Measurements from ENCODE around the gene SLC35E2B.
"Not testable (repeated sequence)": the region's sequence is repeated elsewhere in the genome, so short reads cannot be mapped to it uniquely, and the experiment has no call there.

SLC35E2B gene

DNA sequence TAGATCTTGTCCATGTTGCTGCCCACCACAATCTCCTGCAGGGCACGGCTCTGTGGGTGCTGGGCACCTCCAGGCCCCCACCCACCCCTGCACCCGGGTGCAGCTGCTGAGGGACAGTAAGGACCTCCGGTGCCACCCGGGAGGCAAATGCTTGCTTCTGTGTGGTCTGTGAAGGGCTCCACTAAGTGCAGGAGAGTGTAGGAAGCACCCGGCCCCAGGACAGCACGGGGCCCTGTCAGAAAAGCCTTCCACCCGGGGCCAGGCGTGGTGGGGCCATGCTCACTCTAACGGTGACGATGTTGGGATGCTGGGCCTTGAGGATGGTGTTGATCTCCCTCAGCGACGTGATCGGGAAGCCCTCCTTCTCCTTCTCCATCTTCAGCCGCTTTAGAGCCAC is 55.1 kb downstream of the SLC35E2B start:
- DNase-seq = not testable (repeated sequence)

GRCh38 chr1:1636621-1637478 is 55.7 kb downstream of the SLC35E2B start:
- not testable (repeated sequence) for DNase-seq

GRCh38 chr1:1634613-1635012 is 58.0 kb downstream of the SLC35E2B start:
- not testable (repeated sequence) for DNase-seq

DNA sequence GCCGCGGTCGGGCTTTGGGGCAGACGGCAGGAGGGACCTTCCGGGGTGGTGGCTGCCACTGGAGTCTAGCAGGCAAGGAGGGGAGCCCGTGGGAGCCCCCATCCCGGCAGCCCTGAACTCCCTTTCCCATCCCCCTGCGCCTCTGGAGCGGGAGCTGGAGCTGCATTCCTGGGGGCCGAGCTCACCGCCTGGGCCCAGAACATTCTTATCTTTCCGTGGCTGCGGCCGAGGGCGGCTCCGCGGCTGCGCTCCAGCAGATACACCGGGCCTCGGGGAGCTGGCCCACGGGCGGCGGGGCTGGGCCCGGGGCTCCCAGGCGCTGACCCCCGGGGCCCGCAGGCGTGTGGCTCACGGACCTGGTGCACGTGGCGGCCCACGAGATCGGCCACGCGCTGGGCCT is 59.2 kb downstream of the SLC35E2B start:
- DNase-seq = not testable (repeated sequence)

DNA sequence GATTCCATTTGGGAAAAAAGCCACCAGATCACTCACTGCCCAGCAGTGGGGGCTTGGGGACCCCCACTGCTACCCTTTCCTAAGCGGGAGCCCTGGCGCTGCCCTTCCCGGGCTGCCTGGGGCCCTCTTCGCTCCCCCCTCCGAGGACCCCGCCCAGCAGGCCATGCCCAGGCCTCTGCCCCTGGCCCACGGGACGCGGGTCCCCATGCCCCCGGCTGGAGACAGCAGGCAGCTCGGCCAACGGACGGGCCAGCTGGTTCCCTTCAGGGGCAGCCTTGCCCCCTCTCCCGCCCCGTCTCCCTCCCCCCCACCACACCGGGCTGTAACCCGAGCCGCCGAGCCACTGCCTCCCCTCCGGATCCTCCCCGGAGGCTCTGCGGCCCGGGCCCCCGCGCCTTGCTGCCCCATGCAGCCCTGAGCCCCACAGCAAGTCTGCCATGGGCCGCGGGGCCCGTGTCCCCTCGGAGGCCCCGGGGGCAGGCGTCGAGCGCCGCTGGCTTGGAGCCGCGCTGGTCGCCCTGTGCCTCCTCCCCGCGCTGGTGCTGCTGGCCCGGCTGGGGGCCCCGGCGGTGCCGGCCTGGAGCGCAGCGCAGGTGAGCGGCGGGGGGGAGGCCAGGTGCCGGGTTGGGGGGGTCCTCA is 60.7 kb downstream of the SLC35E2B start, which contains the start of gene MMP23B:
MMP23B (plus strand) TSS at position 392 of the 639 bp plus-strand sequence; CDS start at position 438, 46 bp downstream.
- no peak for DNase-seq

- DNase-seq = no peak
These were observed 61.4 kb downstream of the SLC35E2B start for GRCh38 chr1:1630965-1631781.

- no peak for DNase-seq
These were observed 62.2 kb downstream of the SLC35E2B start for GRCh38 chr1:1630191-1630964.

DNA sequence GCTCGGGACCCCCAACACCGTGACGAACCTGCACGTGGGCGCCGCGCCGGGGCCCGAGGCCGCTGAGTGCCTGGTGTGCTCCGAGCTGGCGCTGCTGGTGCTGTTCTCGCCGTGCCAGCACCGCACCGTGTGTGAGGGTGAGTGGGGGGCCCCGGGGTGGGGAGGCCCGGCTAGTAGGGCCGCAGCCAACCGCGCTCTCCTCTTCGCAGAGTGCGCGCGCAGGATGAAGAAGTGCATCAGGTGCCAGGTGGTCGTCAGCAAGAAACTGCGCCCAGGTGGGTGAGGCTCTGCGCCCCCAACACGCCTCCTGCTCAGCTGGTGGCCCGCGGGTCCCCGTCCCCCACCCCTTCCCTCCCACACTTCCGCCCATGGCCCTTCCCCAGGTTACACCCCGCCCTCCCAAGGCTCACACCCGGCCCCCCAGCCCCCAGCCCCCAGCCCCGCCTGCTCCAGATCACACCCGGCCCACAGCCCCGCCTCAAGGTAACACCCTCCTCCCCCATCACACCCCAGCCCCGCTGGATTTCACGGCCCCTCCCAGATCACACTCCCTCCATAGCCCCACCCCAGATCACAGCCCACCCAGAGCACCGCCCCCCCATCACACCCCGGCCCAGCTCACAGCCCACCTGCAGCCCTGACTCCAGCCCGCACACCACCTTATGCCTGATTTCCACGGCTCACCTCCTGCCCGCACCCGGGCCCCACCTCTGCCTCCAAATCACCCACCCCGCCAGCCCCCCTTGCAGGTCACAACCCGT is 63.0 kb downstream of the SLC35E2B start:
- no peak for DNase-seq

- no peak for DNase-seq
These were observed 63.7 kb downstream of the SLC35E2B start for GRCh38 chr1:1628754-1629429.

DNA sequence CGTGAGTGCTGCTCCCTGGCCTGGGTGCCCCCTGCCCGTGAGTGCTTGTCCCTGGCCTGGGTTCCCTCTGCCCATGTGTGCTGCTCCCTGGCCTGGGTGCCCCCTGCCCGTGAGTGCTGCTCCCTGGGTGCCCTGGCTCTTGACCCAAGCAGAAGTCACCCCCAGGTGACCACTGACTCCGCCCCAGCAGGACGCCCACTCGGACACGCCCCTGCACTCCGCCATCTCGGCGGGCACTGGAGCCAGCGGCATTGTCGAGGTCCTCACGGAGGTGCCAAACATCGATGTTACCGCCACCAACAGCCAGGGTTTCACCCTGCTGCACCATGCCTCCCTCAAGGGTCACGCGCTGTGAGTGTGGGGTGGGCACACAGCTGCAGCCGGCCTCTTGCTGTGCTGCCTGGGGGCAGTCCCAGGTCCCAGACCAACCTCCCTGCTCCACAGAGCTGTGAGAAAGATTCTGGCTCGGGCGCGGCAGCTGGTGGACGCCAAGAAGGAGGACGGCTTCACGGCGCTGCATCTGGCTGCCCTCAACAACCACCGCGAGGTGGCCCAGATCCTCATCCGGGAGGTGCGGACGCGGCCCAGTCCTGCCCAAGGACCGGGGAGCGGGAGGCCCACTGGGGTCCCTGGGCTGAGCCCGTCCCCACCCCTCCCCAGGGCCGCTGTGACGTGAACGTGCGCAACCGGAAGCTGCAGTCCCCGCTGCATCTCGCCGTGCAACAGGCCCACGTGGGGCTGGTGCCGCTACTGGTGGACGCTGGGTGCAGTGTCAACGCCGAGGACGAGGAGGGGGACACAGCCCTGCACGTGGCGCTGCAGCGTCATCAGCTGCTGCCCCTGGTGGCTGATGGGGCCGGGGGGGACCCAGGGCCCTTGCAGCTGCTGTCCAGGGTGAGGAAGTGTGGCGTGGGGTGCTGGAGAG is 64.5 kb downstream of the SLC35E2B start:
- DNase-seq = no peak

- DNase-seq = no peak
These were observed 65.2 kb downstream of the SLC35E2B start for GRCh38 chr1:1627261-1627828.

DNA sequence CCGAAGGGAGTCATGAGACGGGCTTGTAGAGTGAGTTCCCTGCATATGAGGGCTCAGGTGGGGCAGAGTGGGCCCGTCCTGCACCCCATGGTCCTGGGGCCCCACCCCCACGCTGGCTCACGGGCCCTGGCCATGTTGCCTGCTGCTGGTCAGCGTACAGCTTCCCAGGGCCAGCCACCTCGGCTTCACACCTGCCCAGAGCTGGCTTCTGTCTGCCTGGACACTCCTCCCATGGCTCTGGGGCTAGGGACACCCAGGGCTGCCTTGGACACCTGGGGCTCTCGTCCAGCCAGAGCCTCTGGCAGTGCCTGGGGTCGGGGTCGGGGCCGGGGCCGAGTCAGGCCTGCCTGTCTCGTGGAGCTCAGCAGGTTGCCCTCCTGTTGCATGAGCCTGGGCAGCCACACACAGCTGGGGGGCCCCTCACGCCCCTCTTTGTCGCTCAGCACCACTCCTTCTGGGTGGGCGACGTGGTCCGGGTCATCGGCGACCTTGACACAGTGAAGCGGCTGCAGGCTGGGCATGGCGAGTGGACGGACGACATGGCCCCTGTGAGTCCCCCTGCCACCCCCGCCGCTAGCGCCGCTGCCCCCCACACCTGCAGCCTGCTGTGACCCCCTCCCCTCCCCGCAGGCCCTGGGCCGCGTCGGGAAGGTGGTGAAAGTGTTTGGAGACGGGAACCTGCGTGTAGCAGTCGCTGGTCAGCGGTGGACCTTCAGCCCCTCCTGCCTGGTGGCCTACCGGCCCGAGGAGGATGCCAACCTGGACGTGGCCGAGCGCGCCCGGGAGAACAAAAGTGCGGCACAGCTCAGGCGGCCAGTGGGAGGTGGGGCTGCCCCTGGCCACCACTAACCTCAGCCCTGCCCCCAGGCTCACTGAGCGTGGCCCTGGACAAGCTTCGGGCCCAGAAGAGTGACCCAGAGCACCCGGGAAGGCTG is 66.1 kb downstream of the SLC35E2B start:
- DNase-seq = no peak

- DNase-seq = no peak
These were observed 66.8 kb downstream of the SLC35E2B start for GRCh38 chr1:1625824-1626206.

- DNase-seq = no peak
These were observed 67.2 kb downstream of the SLC35E2B start for GRCh38 chr1:1625404-1625775.

DNA sequence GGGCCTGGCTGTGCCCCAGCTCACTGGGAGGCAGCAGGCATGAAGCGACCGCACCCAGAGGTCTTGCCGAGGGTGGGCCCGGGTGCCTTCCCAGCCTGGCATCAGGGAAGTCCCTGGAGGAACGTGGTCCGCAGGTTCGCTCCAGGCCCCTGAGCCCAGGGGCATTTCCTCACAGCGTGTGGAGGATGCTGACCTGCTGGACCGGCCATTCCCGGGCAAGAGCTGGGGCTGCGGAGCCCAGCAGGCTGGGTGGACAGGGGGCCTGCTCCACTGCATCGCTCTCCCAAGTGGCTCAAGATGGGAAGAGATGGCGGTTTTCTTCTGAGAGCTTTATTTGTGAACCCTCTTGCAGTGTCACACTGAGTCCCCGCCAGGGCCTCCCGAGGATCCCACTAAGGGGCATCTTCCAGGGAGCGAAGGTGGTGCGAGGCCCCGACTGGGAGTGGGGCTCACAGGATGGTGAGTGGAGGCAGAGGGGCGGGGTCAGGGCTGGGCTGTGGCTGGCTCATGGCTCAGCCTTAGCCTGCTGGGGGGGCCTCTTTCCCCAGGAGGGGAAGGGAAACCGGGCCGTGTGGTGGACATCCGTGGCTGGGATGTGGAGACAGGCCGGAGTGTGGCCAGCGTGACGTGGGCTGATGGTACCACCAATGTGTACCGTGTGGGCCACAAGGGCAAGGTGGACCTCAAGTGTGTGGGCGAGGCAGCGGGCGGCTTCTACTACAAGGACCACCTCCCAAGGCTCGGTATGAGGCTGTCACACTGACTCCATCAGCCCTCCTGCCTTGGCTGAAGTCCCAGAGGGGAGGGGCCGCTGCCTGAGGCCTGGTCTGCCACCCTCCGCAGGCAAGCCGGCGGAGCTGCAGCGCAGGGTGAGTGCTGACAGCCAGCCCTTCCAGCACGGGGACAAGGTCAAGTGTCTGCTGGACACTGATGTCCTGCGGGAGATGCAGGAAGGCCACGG is 67.9 kb downstream of the SLC35E2B start:
- no peak for DNase-seq

- DNase-seq = no peak
These were observed 68.8 kb downstream of the SLC35E2B start for GRCh38 chr1:1623631-1624442.

Measured in DMS79 (cell line).